GM19455 (cell line): ENCODE data around the gene MBD6.

Experiments used
- ATAC-seq: cut with Tn5 transposase; IDR thresholded peaks from one replicate; pipeline ENCODE4 v1.9.1; 2021; ENCODE audit not compliant: unreplicated experiment

The MBD6 gene

GRCh38 chr12:57574795-57575194 lies 52.2 kb downstream of the MBD6 start:
- no peak for ATAC-seq

GRCh38 chr12:57575771-57576612 lies 53.4 kb downstream of the MBD6 start:
- no peak for ATAC-seq

- ATAC-seq, result no peak
Observed at GRCh38 chr12:57576613-57577160, 54.1 kb downstream of the MBD6 start.

- no peak for ATAC-seq
Observed at GRCh38 chr12:57577981-57578758, 55.5 kb downstream of the MBD6 start.

- no peak for ATAC-seq
Observed at GRCh38 chr12:57579011-57579410, 56.4 kb downstream of the MBD6 start.
